B cell (primary cell): Measurements from ENCODE around the gene CTNNA2. TPM values are rescaled to one million over a fixed set of nuclear protein-coding genes. Genes with fewer than 3 reads are reported as not detected.

ENCODE experiments used
- ATAC-seq: fragments of 200-7000 bp; cut with Tn5 transposase; one replicate; pipeline ENCODE4 v1.10.0; 2021; ENCODE audit warnings: low read depth, mild to moderate bottlenecking, moderate number of reproducible peaks, moderate library complexity
- CTCF ChIA-PET: fragments of 350-600 bp; sonication (Branson Sonifier 250); formaldehyde crosslinking; loops from one replicate; lab custom pipeline; 2021; ENCODE audit warnings: antibody characterized with exemption, inconsistent platforms; lab: Charles Lee
- POLR2A ChIA-PET: fragments of 350-600 bp; sonication (Branson Sonifier 250); formaldehyde crosslinking; loops from one replicate; lab custom pipeline; 2021; ENCODE audit warnings: antibody characterized with exemption; lab: Charles Lee
- DNase-seq: peaks from one replicate; pipeline ENCODE4 v3.0.0; 2013
- H2AFZ ChIP-seq: 2 replicates; pipeline ENCODE4 v1.6.1; 2012; ENCODE audit warnings: mild to moderate bottlenecking, low read depth, low read length; ENCODE audit not compliant: insufficient read depth, poor library complexity, severe bottlenecking
- H3K27ac ChIP-seq, 2 donors: 1 replicate in 1 of 2; 2 replicates in 1 of 2; pipeline ENCODE4 v1.5.1; 2012 to 2013; ENCODE audit warnings: low read length in 2 of 2, mild to moderate bottlenecking in 2 of 2, moderate library complexity in 1 of 2
- H3K27me3 ChIP-seq, 4 experiments: fragments of 200-600 bp in 1 of 4; sonication (generic) in 1 of 4; replicated peaks in 1 of 4; 1 replicate in 2 of 4; 2 replicates in 2 of 4; pipeline versions ENCODE4 v1.6.1 to v1.7.0; 2013 to 2016; ENCODE audit warnings: low read length in 3 of 4, mild to moderate bottlenecking in 2 of 4, mixed read lengths in 1 of 4, moderate library complexity in 1 of 4; ENCODE audit not compliant: insufficient read depth in 4 of 4, control insufficient read depth in 3 of 4; ENCODE audit errors: control extremely low read depth in 1 of 4
- H3K36me3 ChIP-seq, 2 experiments: replicated peaks in 1 of 2; 1 replicate in 1 of 2; 2 replicates in 1 of 2; pipeline versions ENCODE4 v1.6.1 to v1.7.1; 2013; ENCODE audit warnings: low read length in 1 of 2; ENCODE audit not compliant: insufficient read depth in 2 of 2, control insufficient read depth in 1 of 2; ENCODE audit errors: control extremely low read depth in 1 of 2, extremely low read depth in 1 of 2
- H3K4me1 ChIP-seq, 2 donors: fragments of 200-600 bp in 1 of 2; sonication (generic) in 1 of 2; 1 replicate in 1 of 2; 2 replicates in 1 of 2; pipeline versions ENCODE4 v1.5.1 to v1.6.1; 2013 to 2017; ENCODE audit warnings: low read length in 2 of 2; ENCODE audit not compliant: control insufficient read depth in 2 of 2, insufficient read depth in 2 of 2
- H3K4me2 ChIP-seq: replicated peaks from 2 replicates; pipeline ENCODE3; 2012; ENCODE audit warnings: mild to moderate bottlenecking, low read depth, low read length; ENCODE audit not compliant: poor library complexity, severe bottlenecking
- H3K4me3 ChIP-seq, 5 experiments: fragments of 200-600 bp in 1 of 5; sonication (generic) in 1 of 5; 1 replicate in 3 of 5; 2 replicates in 2 of 5; pipeline versions ENCODE4 v1.5.1 to v1.7.0; 2011 to 2016; ENCODE audit warnings: low read length in 4 of 5, mild to moderate bottlenecking in 4 of 5, low read depth in 2 of 5, control low read depth in 1 of 5, moderate library complexity in 1 of 5; ENCODE audit not compliant: insufficient read depth in 1 of 5; ENCODE audit errors: control extremely low read depth in 1 of 5, extremely low read depth in 1 of 5
- H3K79me2 ChIP-seq: fragments of 200-600 bp; sonication (generic); one replicate; pipeline ENCODE4 v1.6.0; 2016; ENCODE audit warnings: low read length; ENCODE audit not compliant: control insufficient read depth, insufficient read depth
- H3K9ac ChIP-seq: fragments of 200-600 bp; sonication (generic); 2 replicates; pipeline ENCODE4 v1.6.1; 2017; ENCODE audit warnings: mild to moderate bottlenecking, low read length, moderate library complexity
- H3K9me3 ChIP-seq, 3 donors: one replicate each; pipeline versions ENCODE4 v1.6.1 to v1.7.1; 2013; ENCODE audit warnings: low read length in 2 of 3; ENCODE audit not compliant: control insufficient read depth in 2 of 3, insufficient read depth in 1 of 3; ENCODE audit errors: control extremely low read depth in 1 of 3
- H4K20me1 ChIP-seq: 2 replicates; pipeline ENCODE4 v1.6.0; 2012; ENCODE audit warnings: mild to moderate bottlenecking, low read length; ENCODE audit not compliant: insufficient read depth, control insufficient read depth, poor library complexity, severe bottlenecking
- H3K27ac Mint-ChIP-seq: one replicate; pipeline ENCODE4 v1.8.0; 2021; ENCODE audit warnings: mixed read lengths
- H3K27me3 Mint-ChIP-seq: one replicate; pipeline ENCODE4 v1.8.0; 2021; ENCODE audit warnings: mixed read lengths
- H3K4me1 Mint-ChIP-seq: one replicate; pipeline ENCODE4 v1.8.0; 2021; ENCODE audit warnings: mixed read lengths
- H3K4me3 Mint-ChIP-seq: one replicate; pipeline ENCODE4 v1.8.0; 2021; ENCODE audit warnings: mixed read lengths
- H3K9me3 Mint-ChIP-seq: one replicate; pipeline ENCODE4 v1.8.0; 2022; ENCODE audit warnings: mixed read lengths; ENCODE audit not compliant: insufficient read depth
- CTCF ChIP-seq: fragments of 200-600 bp; IDR thresholded peaks from one replicate; pipeline ENCODE4 v1.8.0; 2022; ENCODE audit warnings: antibody characterized with exemption, mild to moderate bottlenecking
- EZH2 ChIP-seq: IDR thresholded peaks from 2 replicates; pipeline ENCODE4 v1.6.1; 2012; ENCODE audit warnings: borderline replicate concordance, low read depth, mild to moderate bottlenecking, moderate library complexity, low read length; ENCODE audit not compliant: insufficient read depth, poor library complexity, severe bottlenecking
- WGBS: methylation state at CpG from one replicate; pipeline ENCODE4 v1.1.5; 2013; ENCODE audit warnings: missing lambda C conversion rate; ENCODE audit not compliant: insufficient coverage; 5-methylcytosine and 5-hydroxymethylcytosine counted together
- intact Hi-C: fragments of 100-400 bp; cut with micrococcal nuclease; formaldehyde crosslinking; loops from one replicate; pipeline ENCODE4 v1.10.0; 2022
- polyA plus RNA-seq: library from polyadenylated mRNA; depleted of rRNA; stranded (reverse); fragments of >200 nt; gene quantifications from 2 replicates; pipeline ENCODE4 v1.2.3, GENCODE V29; 2012
- total RNA-seq, 2 donors: library from RNA; stranded (reverse); fragments of 120-200 nt in 1 of 2; gene quantifications; 1 replicate in 1 of 2; 2 replicates in 1 of 2; pipeline versions ENCODE4 v1.2.3 to v1.2.4, GENCODE V29; 2013 to 2022

Gene CTNNA2
- total and polyA plus RNA-seq, 2 donors (not counting 1 experiment from before 2014, with no cell fraction given): not detected

- no peaks in the 10 kb centered on the region for H3K79me2 ChIP-seq
- no peaks in the 10 kb centered on the region for H3K9me3 ChIP-seq
- no peak overlapping the region for H3K27ac Mint-ChIP-seq
- no peak overlapping the region for H3K4me2 ChIP-seq
- intact Hi-C loops: no loop called here
- CTCF ChIA-PET: no interaction called here
- no peaks in the 10 kb centered on the region for H3K27me3 ChIP-seq
- no peaks in the 10 kb centered on the region for H3K4me1 ChIP-seq
- DNase-seq (no peak), ATAC-seq (no peak)
- H3K9me3 Mint-ChIP-seq: no peaks in the 10 kb centered on the region
- H4K20me1 ChIP-seq: no peaks in the 10 kb centered on the region
- H3K4me1 Mint-ChIP-seq: no peaks in the 10 kb centered on the region
- H3K27me3 Mint-ChIP-seq: peaks cover 4% of the 10 kb centered on the region
- no peak overlapping the region for H3K27ac ChIP-seq
- H3K4me3 ChIP-seq: no peak overlapping the region
- WGBS: 89% methylated on average over 3 of the region's 4 CpGs
- no peak overlapping the region for H3K9ac ChIP-seq
- no peak overlapping the region for H2AFZ ChIP-seq
- TF ChIP-seq EZH2 (no peak), CTCF (no peak)
- H3K4me3 Mint-ChIP-seq: no peak overlapping the region
- POLR2A ChIA-PET: no interaction called here
- H3K36me3 ChIP-seq: no peaks in the 10 kb centered on the region
These were observed 557.7 kb downstream of the CTNNA2 start for GRCh38 chr2:80070587-80070986.

GRCh38 chr2:80071941-80072340 is 559.1 kb downstream of the CTNNA2 start:
- H3K4me2 ChIP-seq: no peak overlapping the region
- no peak for DNase-seq
- Mint-ChIP-seq H3K4me1 (no peaks in the 10 kb centered on the region), H3K9me3 (no peaks in the 10 kb centered on the region), H3K4me3 (no peak overlapping the region), H3K27me3 (peaks cover 4% of the 10 kb centered on the region), H3K27ac (no peak overlapping the region)
- H3K4me3 ChIP-seq: no peak overlapping the region
- H3K79me2 ChIP-seq: no peaks in the 10 kb centered on the region
- TF ChIP-seq CTCF (no peak), EZH2 (no peak)
- intact Hi-C loops: no loop called here
- no peaks in the 10 kb centered on the region for H3K27me3 ChIP-seq
- no peaks in the 10 kb centered on the region for H3K36me3 ChIP-seq
- no peak for ATAC-seq
- WGBS: 94% methylated on average over 2 of the region's 2 CpGs
- CTCF ChIA-PET: no interaction called here
- no peaks in the 10 kb centered on the region for H3K9me3 ChIP-seq
- POLR2A ChIA-PET: no interaction called here
- no peak overlapping the region for H3K27ac ChIP-seq
- no peaks in the 10 kb centered on the region for H4K20me1 ChIP-seq
- no peak overlapping the region for H3K9ac ChIP-seq
- no peaks in the 10 kb centered on the region for H3K4me1 ChIP-seq
- no peak overlapping the region for H2AFZ ChIP-seq
